Ishikawa (cell line): Measurements from ENCODE around the gene SLC26A4.

ENCODE experiments used
- CEBPB ChIP-seq: IDR thresholded peaks from 2 replicates; pipeline ENCODE4 v1.6.1; 2012
- CREB1 ChIP-seq: IDR thresholded peaks from 2 replicates; pipeline ENCODE4 v1.6.1; 2012; ENCODE audit warnings: low read depth
- EGR1 ChIP-seq: IDR thresholded peaks from 2 replicates; pipeline ENCODE4 v1.6.1; 2012
- EP300 ChIP-seq: IDR thresholded peaks from 2 replicates; pipeline ENCODE4 v1.6.1; 2012; ENCODE audit warnings: borderline replicate concordance
- FOXM1 ChIP-seq: IDR thresholded peaks from 2 replicates; pipeline ENCODE4 v1.6.1; 2012; ENCODE audit warnings: low read depth, borderline replicate concordance
- NFIC ChIP-seq: IDR thresholded peaks from 2 replicates; pipeline ENCODE4 v1.6.1; 2012
- RAD21 ChIP-seq: IDR thresholded peaks from 2 replicates; pipeline ENCODE4 v1.6.1; 2012; ENCODE audit warnings: low read depth
- REST ChIP-seq: IDR thresholded peaks from 2 replicates; pipeline ENCODE4 v1.6.1; 2012; ENCODE audit warnings: low read depth, mild to moderate bottlenecking
- TAF1 ChIP-seq: IDR thresholded peaks from 2 replicates; pipeline ENCODE4 v1.6.1; 2012; ENCODE audit warnings: low read depth, mild to moderate bottlenecking
- TCF12 ChIP-seq: IDR thresholded peaks from 2 replicates; pipeline ENCODE4 v1.6.1; 2012; ENCODE audit warnings: low read depth
- TEAD4 ChIP-seq: IDR thresholded peaks from 2 replicates; pipeline ENCODE4 v1.6.1; 2012
- YY1 ChIP-seq: IDR thresholded peaks from 2 replicates; pipeline ENCODE4 v1.6.1; 2012; ENCODE audit warnings: low read depth
- ZBTB7A ChIP-seq: IDR thresholded peaks from 2 replicates; pipeline ENCODE4 v1.6.1; 2012; ENCODE audit warnings: low read depth
- TF ChIP-seq, protein P1 (sequence below): IDR thresholded peaks from 2 replicates; pipeline ENCODE4 v1.6.1; 2012
- TF ChIP-seq, protein P2 (sequence below): IDR thresholded peaks from 2 replicates; pipeline ENCODE4 v1.6.1; 2012

SLC26A4 gene

DNA sequence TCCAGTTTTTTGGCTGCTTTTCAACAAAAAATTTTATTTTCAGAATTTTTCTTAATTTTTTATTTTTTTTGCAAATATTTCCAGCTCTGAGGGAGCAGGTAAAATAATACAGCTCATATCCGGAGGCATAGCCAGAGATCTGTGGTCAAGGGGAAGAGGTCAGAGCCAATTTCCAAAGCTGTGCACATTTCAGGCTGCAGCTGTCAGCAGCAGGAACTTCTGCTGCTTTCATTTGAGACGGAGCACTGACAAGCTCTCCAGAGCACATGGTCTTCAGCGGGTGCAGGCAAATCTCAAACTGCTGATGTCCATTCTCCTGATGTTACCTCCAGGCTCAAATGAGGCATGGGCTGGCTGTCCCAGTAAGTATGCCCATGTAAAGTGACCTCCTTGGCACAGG, 31.1 kb downstream of the SLC26A4 start:
- no peak for TF ChIP-seq TCF12
- TF ChIP-seq, protein P1, sequence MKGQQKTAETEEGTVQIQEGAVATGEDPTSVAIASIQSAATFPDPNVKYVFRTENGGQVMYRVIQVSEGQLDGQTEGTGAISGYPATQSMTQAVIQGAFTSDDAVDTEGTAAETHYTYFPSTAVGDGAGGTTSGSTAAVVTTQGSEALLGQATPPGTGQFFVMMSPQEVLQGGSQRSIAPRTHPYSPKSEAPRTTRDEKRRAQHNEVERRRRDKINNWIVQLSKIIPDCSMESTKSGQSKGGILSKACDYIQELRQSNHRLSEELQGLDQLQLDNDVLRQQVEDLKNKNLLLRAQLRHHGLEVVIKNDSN = no peak
- TF ChIP-seq, protein P2, sequence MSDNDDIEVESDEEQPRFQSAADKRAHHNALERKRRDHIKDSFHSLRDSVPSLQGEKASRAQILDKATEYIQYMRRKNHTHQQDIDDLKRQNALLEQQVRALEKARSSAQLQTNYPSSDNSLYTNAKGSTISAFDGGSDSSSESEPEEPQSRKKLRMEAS = no peak
- no peak for TF ChIP-seq CREB1
- no peak for TF ChIP-seq TAF1
- no peak for TF ChIP-seq EP300
- TF ChIP-seq NFIC = no peak
- TF ChIP-seq CEBPB = no peak
- TF ChIP-seq FOXM1 = no peak
- TF ChIP-seq YY1 = no peak
- no peak for TF ChIP-seq ZBTB7A
- TF ChIP-seq REST = no peak
- TF ChIP-seq TEAD4 = no peak
- no peak for TF ChIP-seq RAD21
- TF ChIP-seq EGR1 = no peak

GRCh38 chr7:107692501-107692900, 31.9 kb downstream of the SLC26A4 start:
- no peak for TF ChIP-seq EGR1

DNA sequence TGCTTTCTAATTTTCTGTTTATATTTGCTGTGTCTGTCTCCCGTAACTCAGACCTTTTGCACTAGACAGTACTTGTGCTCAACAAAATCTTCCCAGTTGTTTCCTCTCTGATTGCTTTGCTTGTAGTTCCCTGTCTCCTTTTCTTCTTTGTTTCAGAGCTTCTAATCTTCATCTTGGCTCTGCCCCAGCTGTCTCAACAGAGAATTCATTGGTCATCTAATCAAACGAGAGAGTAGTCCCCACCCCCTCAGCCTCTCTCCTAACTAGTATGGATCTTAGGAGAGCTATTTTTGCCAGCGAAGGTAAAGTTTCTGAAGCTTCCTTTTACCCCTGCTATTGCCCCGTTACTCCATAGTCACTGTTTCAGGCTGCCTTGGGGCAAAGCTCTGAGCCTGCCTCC, 32.8 kb downstream of the SLC26A4 start:
- TF ChIP-seq TEAD4 = no peak
- no peak for TF ChIP-seq EGR1
- no peak for TF ChIP-seq YY1
- TF ChIP-seq, protein P2 = no peak
- no peak for TF ChIP-seq EP300
- no peak for TF ChIP-seq TCF12
- TF ChIP-seq TAF1 = no peak
- no peak for TF ChIP-seq FOXM1
- no peak for TF ChIP-seq CEBPB
- no peak for TF ChIP-seq REST
- no peak for TF ChIP-seq RAD21
- TF ChIP-seq, protein P1 = no peak

DNA sequence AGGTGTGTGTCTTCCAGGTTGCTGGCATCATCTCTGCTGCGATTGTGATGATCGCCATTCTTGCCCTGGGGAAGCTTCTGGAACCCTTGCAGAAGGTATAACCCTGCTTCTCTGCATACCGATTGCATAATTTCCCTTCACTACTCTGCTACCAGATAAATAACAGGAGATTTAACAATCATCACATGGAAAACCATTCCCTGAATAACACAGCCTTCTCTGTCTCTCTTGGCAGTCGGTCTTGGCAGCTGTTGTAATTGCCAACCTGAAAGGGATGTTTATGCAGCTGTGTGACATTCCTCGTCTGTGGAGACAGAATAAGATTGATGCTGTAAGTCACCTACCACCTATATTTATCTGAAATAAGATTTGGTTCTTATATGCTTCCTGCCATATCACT, 33.8 kb downstream of the SLC26A4 start:
- TF ChIP-seq CEBPB = no peak

- TF ChIP-seq REST (no peak), TAF1 (no peak), YY1 (no peak), TEAD4 (no peak), ZBTB7A (no peak), RAD21 (no peak), EP300 (no peak), EGR1 (no peak), TCF12 (no peak), CREB1 (no peak), NFIC (no peak), FOXM1 (no peak), CEBPB (no peak)
- TF ChIP-seq, protein P1 = no peak
- TF ChIP-seq, protein P2 = no peak
Observed at GRCh38 chr7:107696330-107696946, 35.8 kb downstream of the SLC26A4 start.
